ENCODE results near the gene FOXP2. TPM values are rescaled to one million over a fixed set of nuclear protein-coding genes. Genes with fewer than 3 reads are reported as not detected.

Gene FOXP2
- total RNA-seq, 1 donor from 2014 or later: 7.6 TPM

DNA sequence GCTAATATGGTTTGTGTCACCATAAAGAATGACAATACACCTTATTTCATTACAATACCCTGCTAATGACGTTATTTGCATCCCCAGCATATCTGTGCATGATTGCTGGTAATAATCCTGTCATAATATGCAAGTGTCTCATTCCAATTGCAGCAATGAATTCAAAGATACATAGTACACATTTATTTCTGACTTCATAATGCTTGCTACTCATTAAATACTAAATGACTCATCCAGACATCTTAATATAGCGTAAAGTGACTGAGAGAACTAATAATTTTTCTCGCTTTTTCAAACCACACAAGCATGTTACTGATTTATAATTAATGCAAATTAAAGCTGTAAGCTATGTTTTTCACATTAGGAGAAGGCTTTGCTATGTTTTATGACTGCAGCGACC, 272.6 kb downstream of the FOXP2 start:
- Histone ChIP-seq H3K27ac (no peak overlapping the region), H3K9me3 (no peaks in the 10 kb centered on the region), H3K4me3 (no peak overlapping the region), H3K27me3 (no peaks in the 10 kb centered on the region), H3K4me1 (no peaks in the 10 kb centered on the region), H3K36me3 (no peaks in the 10 kb centered on the region)
- TF ChIP-seq, protein P1, sequence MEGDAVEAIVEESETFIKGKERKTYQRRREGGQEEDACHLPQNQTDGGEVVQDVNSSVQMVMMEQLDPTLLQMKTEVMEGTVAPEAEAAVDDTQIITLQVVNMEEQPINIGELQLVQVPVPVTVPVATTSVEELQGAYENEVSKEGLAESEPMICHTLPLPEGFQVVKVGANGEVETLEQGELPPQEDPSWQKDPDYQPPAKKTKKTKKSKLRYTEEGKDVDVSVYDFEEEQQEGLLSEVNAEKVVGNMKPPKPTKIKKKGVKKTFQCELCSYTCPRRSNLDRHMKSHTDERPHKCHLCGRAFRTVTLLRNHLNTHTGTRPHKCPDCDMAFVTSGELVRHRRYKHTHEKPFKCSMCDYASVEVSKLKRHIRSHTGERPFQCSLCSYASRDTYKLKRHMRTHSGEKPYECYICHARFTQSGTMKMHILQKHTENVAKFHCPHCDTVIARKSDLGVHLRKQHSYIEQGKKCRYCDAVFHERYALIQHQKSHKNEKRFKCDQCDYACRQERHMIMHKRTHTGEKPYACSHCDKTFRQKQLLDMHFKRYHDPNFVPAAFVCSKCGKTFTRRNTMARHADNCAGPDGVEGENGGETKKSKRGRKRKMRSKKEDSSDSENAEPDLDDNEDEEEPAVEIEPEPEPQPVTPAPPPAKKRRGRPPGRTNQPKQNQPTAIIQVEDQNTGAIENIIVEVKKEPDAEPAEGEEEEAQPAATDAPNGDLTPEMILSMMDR (IDR thresholded peaks at IDR 0.05): no peak
- intact Hi-C loops (cut with DNase I): no loop called here
- DNase-seq (no peak), ATAC-seq (no peak)

DNA sequence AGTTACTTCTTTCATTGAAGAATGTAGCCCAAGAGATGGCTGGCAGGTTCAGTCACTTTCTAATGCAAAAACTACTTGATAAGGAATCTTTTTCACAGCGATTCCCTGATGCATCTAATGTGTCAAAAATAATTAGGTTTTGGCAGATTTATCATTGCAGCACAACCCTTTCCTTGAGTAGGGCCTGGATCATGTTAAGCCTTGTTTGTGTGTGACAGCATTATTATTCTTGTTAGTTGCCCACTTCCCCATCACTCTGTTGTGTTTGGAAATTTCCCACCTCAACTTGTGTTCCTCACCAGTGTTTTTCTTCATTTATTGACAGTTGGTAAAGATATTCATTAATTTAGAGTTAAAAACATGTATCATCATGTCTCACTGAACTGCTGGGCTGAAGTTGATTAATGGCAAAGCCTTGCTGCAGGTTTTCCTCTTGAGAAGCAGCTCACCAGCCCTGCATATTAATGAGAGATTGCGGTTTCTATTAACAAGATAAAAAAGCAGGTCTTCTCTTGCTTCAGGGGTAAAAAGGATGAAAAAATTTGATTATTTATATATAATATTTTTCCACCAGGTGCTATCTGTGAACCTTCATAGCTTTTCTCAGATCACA, 273.9 kb downstream of the FOXP2 start:
- Histone ChIP-seq H3K9me3 (no peaks in the 10 kb centered on the region), H3K36me3 (no peaks in the 10 kb centered on the region), H3K27ac (no peak overlapping the region), H3K4me3 (no peak overlapping the region), H3K4me1 (no peaks in the 10 kb centered on the region), H3K27me3 (no peaks in the 10 kb centered on the region)
- intact Hi-C loops (cut with DNase I): no loop called here
- TF ChIP-seq, protein P1 (IDR thresholded peaks at IDR 0.05): no peak
- no peak for DNase-seq
- no peak for ATAC-seq

DNA sequence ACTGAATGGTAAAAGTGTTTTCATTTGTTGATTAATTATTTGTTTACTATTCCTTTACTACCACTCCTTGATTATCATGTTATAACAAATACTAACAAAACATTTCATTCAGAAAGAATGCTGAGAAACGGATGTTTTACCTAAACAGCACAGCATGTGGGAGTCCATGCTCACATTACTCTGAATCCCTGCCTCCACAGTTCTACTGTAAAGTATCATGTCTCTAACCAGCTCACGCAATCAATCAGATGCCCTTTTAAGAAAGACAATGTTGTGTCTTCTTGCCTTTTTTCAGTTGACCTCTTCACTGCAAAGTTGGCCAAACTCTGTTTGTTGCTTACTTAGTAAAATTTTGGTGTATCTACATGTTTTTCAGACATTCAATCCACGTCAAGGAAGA, 274.8 kb downstream of the FOXP2 start:
- Histone ChIP-seq H3K4me3 (no peak overlapping the region), H3K9me3 (no peaks in the 10 kb centered on the region), H3K27ac (no peak overlapping the region), H3K27me3 (no peaks in the 10 kb centered on the region), H3K4me1 (no peaks in the 10 kb centered on the region), H3K36me3 (no peaks in the 10 kb centered on the region)
- TF ChIP-seq, protein P1 (IDR thresholded peaks at IDR 0.05): no peak
- intact Hi-C loops (cut with DNase I): no loop called here
- ATAC-seq: no peak
- no peak for DNase-seq

DNA sequence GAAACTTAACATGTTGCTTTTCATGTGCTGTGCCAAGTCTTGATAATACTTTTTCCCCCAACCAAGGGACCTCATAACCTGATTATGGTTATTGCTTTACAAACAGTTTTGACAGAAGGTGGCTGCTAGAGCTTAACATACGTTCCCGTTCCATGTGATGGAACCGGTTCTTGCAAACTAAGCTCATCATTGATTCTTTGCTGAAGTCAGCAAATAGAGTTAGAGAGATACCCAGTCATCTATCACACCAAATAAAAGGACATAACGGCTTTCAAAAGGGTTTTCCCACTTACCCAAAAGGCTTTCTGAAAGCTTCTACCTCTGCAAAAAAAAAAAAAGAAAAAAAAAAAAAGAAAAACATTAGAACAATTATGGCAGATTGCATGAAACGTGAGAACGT, 277.0 kb downstream of the FOXP2 start:
- ATAC-seq (no peak), DNase-seq (no peak)
- intact Hi-C loops (cut with DNase I): no loop called here
- TF ChIP-seq, protein P1 (IDR thresholded peaks at IDR 0.05): no peak
- Histone ChIP-seq H3K9me3 (no peaks in the 10 kb centered on the region), H3K36me3 (no peaks in the 10 kb centered on the region), H3K27me3 (no peaks in the 10 kb centered on the region), H3K27ac (no peak overlapping the region), H3K4me1 (no peaks in the 10 kb centered on the region), H3K4me3 (no peak overlapping the region)

DNA sequence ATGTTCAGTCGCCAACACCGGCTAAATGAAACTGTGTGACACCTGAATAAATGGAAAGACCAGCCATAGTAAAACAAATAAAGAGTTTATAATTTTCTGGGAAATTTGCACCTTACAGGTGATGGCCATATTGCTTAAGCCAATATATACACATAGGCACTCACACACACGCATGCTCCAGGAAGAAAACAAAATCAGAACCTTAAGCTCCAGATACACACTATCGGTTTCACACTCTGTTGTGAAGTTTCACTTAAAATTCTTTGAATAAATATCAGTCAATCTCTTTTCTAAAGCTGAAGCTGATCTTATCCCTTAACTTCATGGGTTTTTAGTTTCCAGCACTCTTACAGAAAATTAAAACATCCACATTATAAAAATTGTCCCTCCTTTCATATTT, 280.6 kb downstream of the FOXP2 start:
- H3K4me1 ChIP-seq: no peaks in the 10 kb centered on the region
- H3K27me3 ChIP-seq: no peaks in the 10 kb centered on the region
- no peak overlapping the region for H3K27ac ChIP-seq
- ATAC-seq (no peak), DNase-seq (no peak)
- no peak overlapping the region for H3K4me3 ChIP-seq
- H3K36me3 ChIP-seq: no peaks in the 10 kb centered on the region
- intact Hi-C loops (cut with DNase I): no loop called here
- no peaks in the 10 kb centered on the region for H3K9me3 ChIP-seq
- TF ChIP-seq, protein P1 (IDR thresholded peaks at IDR 0.05): no peak
